ENCODE measurements around the gene PLEKHA1. TPM values are rescaled to one million over a fixed set of nuclear protein-coding genes. Genes with fewer than 3 reads are reported as not detected.

Gene PLEKHA1
- total and polyA plus RNA-seq, 2 donors (not counting 3 experiments of a cell fraction or from before 2014, with no cell fraction given) = 21.6 to 58.8 TPM

GRCh38 chr10:122391875-122392274, 17.4 kb downstream of the PLEKHA1 start:
- POLR2A ChIA-PET = no interaction called here
- H3K27me3 ChIP-seq (ENCODE audit: control insufficient read depth in 2 of 2, insufficient read depth in 2 of 2, low read length in 2 of 2) = no peaks in the 10 kb centered on the region
- H3K27ac ChIP-seq (ENCODE audit: insufficient read depth, low read depth, low read length) = no peak overlapping the region
- H3K79me2 ChIP-seq (ENCODE audit: control insufficient read depth, insufficient read depth, low read length) = peaks cover 52% of the 10 kb centered on the region
- no peak for FAIRE-seq
- H4K20me1 ChIP-seq (replicated peaks; ENCODE audit: control insufficient read depth, extremely low read depth, insufficient read depth, low read length) = peaks cover 7% of the 10 kb centered on the region
- no peak overlapping the region for H3K4me2 ChIP-seq (ENCODE audit: insufficient read depth, low read length)
- no peak overlapping the region for H3K4me3 ChIP-seq (replicated peaks in 1 of 3; ENCODE audit: insufficient read depth in 1 of 3, low read depth in 1 of 3, low read length in 3 of 3)
- H2AFZ ChIP-seq (ENCODE audit: low read depth, low read length) = no peak overlapping the region
- H3K9me1 ChIP-seq (replicated peaks; ENCODE audit: control insufficient read depth, extremely low read depth, insufficient read depth, low read length) = peaks cover 3% of the 10 kb centered on the region
- CTCF ChIA-PET = interaction anchor here (1.7 kb wide), 1 partner anchor 13 kb away, joined by 7 read pairs; no protein-coding TSS in a partner anchor
- intact Hi-C loops (cut with micrococcal nuclease) = no loop called here
- no peaks in the 10 kb centered on the region for H3K4me1 ChIP-seq (ENCODE audit: control insufficient read depth, extremely low read depth, insufficient read depth, low read length)
- DNase-seq (ENCODE audit: low read depth, low spot score) = no peak
- no peaks in the 10 kb centered on the region for H3K9me3 ChIP-seq (replicated peaks; ENCODE audit: control insufficient read depth, insufficient read depth, low read length)
- BruUV-seq (replicated peaks) = no TSS peak
- TF ChIP-seq MYC (IDR thresholded peaks at IDR 0.05; ENCODE audit: low read depth, low read length) (no peak), POLR2AphosphoS5 (IDR thresholded peaks at IDR 0.05; ENCODE audit: insufficient read depth, low read depth, low read length) (no peak), POLR2A (IDR thresholded peaks at IDR 0.05; ENCODE audit: low read depth, low read length) (no peak), MAX (IDR thresholded peaks at IDR 0.05; ENCODE audit: insufficient read depth, insufficient read length) (no peak)
- H3K36me3 ChIP-seq (ENCODE audit: control insufficient read depth in 2 of 2, extremely low read depth in 1 of 2, insufficient read depth in 2 of 2, low read length in 2 of 2) = peaks cover 0 to 8% of the 10 kb centered on the region in 2 experiments
- dilution Hi-C loops (cut with MboI; ENCODE audit: extremely low pct_ligation_motif_present, low sequenced_read_pairs) = no loop called here
- H3K9ac ChIP-seq (replicated peaks; ENCODE audit: extremely low read depth, insufficient read depth, low read length) = no peak overlapping the region

GRCh38 chr10:122392835-122393234, 18.3 kb downstream of the PLEKHA1 start:
- DNase-seq (ENCODE audit: low read depth, low spot score) (no peak), FAIRE-seq (no peak)
- CTCF ChIA-PET = interaction anchor here (1.1 to 1.4 kb wide), 3 partner anchors 12 to 94 kb away, joined by 3 to 4 read pairs (median 3); partner anchors contain the start of gene PLEKHA1
- no peaks in the 10 kb centered on the region for H3K9me3 ChIP-seq (replicated peaks; ENCODE audit: control insufficient read depth, insufficient read depth, low read length)
- peaks cover 4% of the 10 kb centered on the region for H4K20me1 ChIP-seq (replicated peaks; ENCODE audit: control insufficient read depth, extremely low read depth, insufficient read depth, low read length)
- H3K27me3 ChIP-seq (ENCODE audit: control insufficient read depth in 2 of 2, insufficient read depth in 2 of 2, low read length in 2 of 2) = no peaks in the 10 kb centered on the region
- intact Hi-C loops (cut with micrococcal nuclease) = no loop called here
- H2AFZ ChIP-seq (ENCODE audit: low read depth, low read length) = no peak overlapping the region
- BruUV-seq (replicated peaks) = no TSS peak
- POLR2A ChIA-PET = no interaction called here
- peaks cover 0 to 8% of the 10 kb centered on the region in 2 experiments for H3K36me3 ChIP-seq (ENCODE audit: control insufficient read depth in 2 of 2, extremely low read depth in 1 of 2, insufficient read depth in 2 of 2, low read length in 2 of 2)
- H3K4me2 ChIP-seq (ENCODE audit: insufficient read depth, low read length) = no peak overlapping the region
- no peak overlapping the region for H3K9ac ChIP-seq (replicated peaks; ENCODE audit: extremely low read depth, insufficient read depth, low read length)
- H3K4me1 ChIP-seq (ENCODE audit: control insufficient read depth, extremely low read depth, insufficient read depth, low read length) = no peaks in the 10 kb centered on the region
- TF ChIP-seq POLR2AphosphoS5 (IDR thresholded peaks at IDR 0.05; ENCODE audit: insufficient read depth, low read depth, low read length) = no peak
- TF ChIP-seq EZH2 (IDR thresholded peaks at IDR 0.05; ENCODE audit: borderline replicate concordance, low read depth, low read length, severe bottlenecking) = no peak
- TF ChIP-seq FOS (IDR thresholded peaks at IDR 0.05; ENCODE audit: borderline replicate concordance, insufficient read depth, low read length) = no peak
- TF ChIP-seq MAX (IDR thresholded peaks at IDR 0.05; ENCODE audit: insufficient read depth, insufficient read length) = no peak
- TF ChIP-seq POLR2A (IDR thresholded peaks at IDR 0.05; ENCODE audit: low read depth, low read length) = no peak
- no peak for TF ChIP-seq GATA2 (IDR thresholded peaks at IDR 0.05; ENCODE audit: insufficient read depth, insufficient read length, low read depth, low read length)
- no peak for TF ChIP-seq MYC (IDR thresholded peaks at IDR 0.05; ENCODE audit: low read depth, low read length)
- TF ChIP-seq JUN (IDR thresholded peaks at IDR 0.05; ENCODE audit: borderline replicate concordance, insufficient read depth, insufficient read length, low read depth) = no peak
- TF ChIP-seq CTCF (IDR thresholded peaks at IDR 0.05; ENCODE audit: extremely low read depth in 1 of 2, insufficient read depth in 1 of 2, low read depth in 1 of 2, low read length in 2 of 2) = no peak
- dilution Hi-C loops (cut with MboI; ENCODE audit: extremely low pct_ligation_motif_present, low sequenced_read_pairs) = no loop called here
- peaks cover 45% of the 10 kb centered on the region for H3K79me2 ChIP-seq (ENCODE audit: control insufficient read depth, insufficient read depth, low read length)
- H3K27ac ChIP-seq (ENCODE audit: insufficient read depth, low read depth, low read length) = no peak overlapping the region
- no peak overlapping the region for H3K4me3 ChIP-seq (replicated peaks in 1 of 3; ENCODE audit: insufficient read depth in 1 of 3, low read depth in 1 of 3, low read length in 3 of 3)
- peaks cover 3% of the 10 kb centered on the region for H3K9me1 ChIP-seq (replicated peaks; ENCODE audit: control insufficient read depth, extremely low read depth, insufficient read depth, low read length)
